Measurements from ENCODE around the gene CNGA1.

The CNGA1 gene

GRCh38 chr4:47972181-47972580 is 44.3 kb downstream of the CNGA1 start:
- Histone ChIP-seq H3K36me3 (ENCODE audit: insufficient read depth, low read length) (no peaks in the 10 kb centered on the region), H3K9ac (ENCODE audit: insufficient read length) (no peak overlapping the region), H3K4me3 (no peak overlapping the region), H3K9me3 (ENCODE audit: low read depth, low read length) (no peaks in the 10 kb centered on the region), H3K27ac (no peak overlapping the region)
- DNase-seq (ENCODE audit: low read depth, low spot score): no peak
- TF ChIP-seq EZH2 (IDR thresholded peaks at IDR 0.05): no peak
- no peak for TF ChIP-seq POLR2AphosphoS5 (IDR thresholded peaks at IDR 0.05; ENCODE audit: borderline replicate concordance, low read depth, low read length)
- no peak for TF ChIP-seq FOXP2 (optimal IDR thresholded peaks at IDR 0.05; ENCODE audit: control extremely low read depth, extremely low read length, insufficient read depth)

DNA sequence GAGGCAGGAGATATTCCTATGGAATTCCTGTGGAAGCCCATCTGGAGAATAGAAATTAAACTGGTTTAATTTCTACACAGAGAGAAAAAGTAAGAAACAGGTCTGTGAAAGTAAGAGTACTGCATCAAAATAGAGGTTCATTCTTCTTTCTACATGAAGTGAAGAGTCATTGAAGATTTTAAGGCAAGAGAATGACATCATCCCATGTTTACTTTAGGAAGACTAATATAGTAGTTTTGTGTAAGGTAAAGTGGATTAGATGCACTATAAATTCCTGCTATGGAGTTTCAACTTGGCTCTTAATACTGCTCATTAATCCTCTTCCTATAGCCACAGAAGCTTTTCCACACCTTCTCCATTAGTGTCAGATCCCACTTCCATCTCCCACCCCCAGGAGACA is 47.6 kb downstream of the CNGA1 start:
- DNase-seq (ENCODE audit: low read depth, low spot score): no peak
- no peak overlapping the region for H3K27ac ChIP-seq
- H3K9me3 ChIP-seq (ENCODE audit: low read depth, low read length): no peaks in the 10 kb centered on the region

GRCh38 chr4:47954677-47955076 is 61.8 kb downstream of the CNGA1 start:
- TF ChIP-seq EZH2 (IDR thresholded peaks at IDR 0.05): no peak
- no peak for TF ChIP-seq FOXP2 (optimal IDR thresholded peaks at IDR 0.05; ENCODE audit: control extremely low read depth, extremely low read length, insufficient read depth)
- no peak for TF ChIP-seq POLR2AphosphoS5 (IDR thresholded peaks at IDR 0.05; ENCODE audit: borderline replicate concordance, low read depth, low read length)
- Histone ChIP-seq H3K4me3 (no peak overlapping the region), H3K9ac (ENCODE audit: insufficient read length) (no peak overlapping the region), H3K36me3 (ENCODE audit: insufficient read depth, low read length) (no peaks in the 10 kb centered on the region), H3K27ac (no peak overlapping the region), H3K9me3 (ENCODE audit: low read depth, low read length) (no peaks in the 10 kb centered on the region)
- DNase-seq (ENCODE audit: low read depth, low spot score): no peak

More for the DNA sequence above, 47.6 kb downstream of the CNGA1 start:
- Histone ChIP-seq H3K4me3 (no peak overlapping the region), H3K36me3 (ENCODE audit: insufficient read depth, low read length) (no peaks in the 10 kb centered on the region), H3K9ac (ENCODE audit: insufficient read length) (no peak overlapping the region)
- TF ChIP-seq FOXP2 (optimal IDR thresholded peaks at IDR 0.05; ENCODE audit: control extremely low read depth, extremely low read length, insufficient read depth) (no peak), POLR2AphosphoS5 (IDR thresholded peaks at IDR 0.05; ENCODE audit: borderline replicate concordance, low read depth, low read length) (no peak), EZH2 (IDR thresholded peaks at IDR 0.05) (no peak)

GRCh38 chr4:47954245-47954644 is 62.2 kb downstream of the CNGA1 start:
- H3K9me3 ChIP-seq (ENCODE audit: low read depth, low read length): no peaks in the 10 kb centered on the region
- H3K27ac ChIP-seq: no peak overlapping the region
- H3K4me3 ChIP-seq: no peak overlapping the region
- no peaks in the 10 kb centered on the region for H3K36me3 ChIP-seq (ENCODE audit: insufficient read depth, low read length)
- no peak overlapping the region for H3K9ac ChIP-seq (ENCODE audit: insufficient read length)
- no peak for TF ChIP-seq FOXP2 (optimal IDR thresholded peaks at IDR 0.05; ENCODE audit: control extremely low read depth, extremely low read length, insufficient read depth)
- TF ChIP-seq EZH2 (IDR thresholded peaks at IDR 0.05): no peak
- TF ChIP-seq POLR2AphosphoS5 (IDR thresholded peaks at IDR 0.05; ENCODE audit: borderline replicate concordance, low read depth, low read length): no peak
- no peak for DNase-seq (ENCODE audit: low read depth, low spot score)

DNA sequence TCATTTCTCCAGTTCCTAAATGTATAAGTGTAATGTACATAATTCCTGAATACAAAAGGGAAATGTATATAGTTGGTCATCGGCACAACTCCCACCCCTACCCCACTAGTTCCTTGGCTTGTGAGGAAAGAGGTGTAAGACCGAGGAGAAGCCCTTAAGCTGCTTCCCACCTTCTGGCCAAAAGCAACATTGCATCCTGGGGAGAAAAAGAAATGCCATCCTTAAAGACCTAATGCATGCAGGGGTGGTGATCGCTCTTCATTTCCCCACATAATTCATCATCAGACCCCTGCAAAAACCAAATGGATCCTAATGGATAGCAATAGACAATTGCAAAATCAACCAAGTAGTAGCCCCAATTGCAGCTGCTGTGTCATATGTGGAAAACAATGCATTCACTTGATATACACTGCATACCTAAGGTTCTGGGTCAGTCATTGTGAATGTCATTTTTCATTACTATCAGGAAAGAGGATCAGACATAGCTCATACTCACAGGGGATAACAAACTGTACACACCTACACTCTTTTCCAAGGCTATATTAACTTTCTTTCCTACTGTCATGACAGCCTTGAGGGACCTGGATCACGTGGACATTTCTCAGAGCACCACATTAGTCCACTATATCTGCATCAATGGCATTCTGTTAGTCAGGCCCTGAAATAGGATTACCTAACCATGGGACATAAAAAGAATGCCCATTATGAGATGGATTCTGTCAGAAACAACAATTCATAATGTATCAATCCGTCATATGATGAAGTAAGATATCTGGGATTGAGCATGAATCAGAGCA is 70.4 kb downstream of the CNGA1 start:
- H3K27ac ChIP-seq: no peak overlapping the region
- no peaks in the 10 kb centered on the region for H3K36me3 ChIP-seq (ENCODE audit: insufficient read depth, low read length)
- H3K9ac ChIP-seq (ENCODE audit: insufficient read length): no peak overlapping the region
- no peak overlapping the region for H3K4me3 ChIP-seq
- DNase-seq (ENCODE audit: low read depth, low spot score): no peak
- TF ChIP-seq FOXP2 (optimal IDR thresholded peaks at IDR 0.05; ENCODE audit: control extremely low read depth, extremely low read length, insufficient read depth) (no peak), POLR2AphosphoS5 (IDR thresholded peaks at IDR 0.05; ENCODE audit: borderline replicate concordance, low read depth, low read length) (no peak), EZH2 (IDR thresholded peaks at IDR 0.05) (no peak)
- no peaks in the 10 kb centered on the region for H3K9me3 ChIP-seq (ENCODE audit: low read depth, low read length)

DNA sequence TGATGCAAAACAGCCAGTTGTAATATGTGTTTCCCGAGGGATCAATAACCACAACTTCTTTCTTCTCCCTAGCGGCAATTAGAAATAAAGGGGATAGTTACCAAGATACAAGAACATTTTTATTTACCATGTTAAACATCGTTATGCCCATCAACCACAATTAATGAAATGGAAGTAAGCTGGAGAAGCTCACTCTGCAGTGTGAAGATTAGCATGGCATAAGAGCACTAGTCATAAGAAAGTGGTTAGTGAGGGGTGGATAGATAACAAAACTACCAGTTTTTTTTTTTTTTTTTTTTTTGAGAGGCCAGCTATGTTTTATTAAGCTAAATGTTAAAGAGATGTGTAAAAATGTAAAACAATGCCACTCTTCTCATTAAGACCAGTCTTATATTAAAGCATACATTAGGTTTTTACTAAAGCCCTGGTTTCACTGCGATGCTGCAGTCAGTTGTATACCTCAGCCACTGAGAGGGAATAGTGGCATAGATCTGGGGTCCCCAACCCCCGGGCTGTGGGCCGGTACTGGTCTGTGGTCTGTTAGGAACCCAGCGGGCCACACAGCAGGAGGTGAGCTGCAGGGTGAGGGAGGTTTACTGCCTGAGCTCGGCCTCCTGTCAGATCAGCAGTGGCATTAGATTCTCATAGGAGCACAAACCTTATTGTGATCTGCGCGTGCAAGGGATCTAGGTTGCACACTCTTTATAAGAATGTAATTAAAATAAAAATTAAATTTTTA is 74.2 kb downstream of the CNGA1 start:
- TF ChIP-seq FOXP2 (optimal IDR thresholded peaks at IDR 0.05; ENCODE audit: control extremely low read depth, extremely low read length, insufficient read depth) (no peak), EZH2 (IDR thresholded peaks at IDR 0.05) (no peak), POLR2AphosphoS5 (IDR thresholded peaks at IDR 0.05; ENCODE audit: borderline replicate concordance, low read depth, low read length) (no peak)
- Histone ChIP-seq H3K36me3 (ENCODE audit: insufficient read depth, low read length) (no peaks in the 10 kb centered on the region), H3K9me3 (ENCODE audit: low read depth, low read length) (no peaks in the 10 kb centered on the region), H3K4me3 (no peak overlapping the region), H3K9ac (ENCODE audit: insufficient read length) (no peak overlapping the region), H3K27ac (no peak overlapping the region)
- DNase-seq (ENCODE audit: low read depth, low spot score): no peak

- H3K36me3 ChIP-seq (ENCODE audit: insufficient read depth, low read length): no peaks in the 10 kb centered on the region
- no peak overlapping the region for H3K9ac ChIP-seq (ENCODE audit: insufficient read length)
- DNase-seq (ENCODE audit: low read depth, low spot score): no peak
- H3K27ac ChIP-seq: no peak overlapping the region
- H3K9me3 ChIP-seq (ENCODE audit: low read depth, low read length): no peaks in the 10 kb centered on the region
- no peak overlapping the region for H3K4me3 ChIP-seq
- no peak for TF ChIP-seq EZH2 (IDR thresholded peaks at IDR 0.05)
- TF ChIP-seq POLR2AphosphoS5 (IDR thresholded peaks at IDR 0.05; ENCODE audit: borderline replicate concordance, low read depth, low read length): no peak
- no peak for TF ChIP-seq FOXP2 (optimal IDR thresholded peaks at IDR 0.05; ENCODE audit: control extremely low read depth, extremely low read length, insufficient read depth)
These were observed 77.0 kb downstream of the CNGA1 start for GRCh38 chr4:47939456-47939855.

DNA sequence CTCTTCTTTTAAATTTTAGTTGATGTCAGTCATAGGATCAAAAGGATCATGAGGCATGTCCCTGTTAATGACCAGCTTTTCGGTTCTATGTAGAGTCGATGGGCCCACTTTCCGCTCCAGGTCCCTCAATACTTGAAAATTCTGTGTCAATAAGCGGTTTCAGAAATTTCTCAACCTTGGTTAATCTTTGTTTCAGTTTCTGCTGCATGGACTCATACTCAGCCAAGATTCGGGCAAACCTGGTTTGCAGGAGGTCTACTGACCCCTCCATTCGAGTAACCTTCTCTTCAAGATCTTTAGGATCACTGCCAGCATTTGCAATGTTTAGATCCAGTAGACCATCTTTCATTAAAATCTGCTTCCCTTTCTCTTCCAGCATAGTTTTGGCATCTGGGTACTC is 80.1 kb downstream of the CNGA1 start:
- TF ChIP-seq EZH2 (IDR thresholded peaks at IDR 0.05) (no peak), POLR2AphosphoS5 (IDR thresholded peaks at IDR 0.05; ENCODE audit: borderline replicate concordance, low read depth, low read length) (no peak), FOXP2 (optimal IDR thresholded peaks at IDR 0.05; ENCODE audit: control extremely low read depth, extremely low read length, insufficient read depth) (no peak)
- H3K9ac ChIP-seq (ENCODE audit: insufficient read length): no peak overlapping the region
- H3K36me3 ChIP-seq (ENCODE audit: insufficient read depth, low read length): no peaks in the 10 kb centered on the region
- DNase-seq (ENCODE audit: low read depth, low spot score): no peak
- no peaks in the 10 kb centered on the region for H3K9me3 ChIP-seq (ENCODE audit: low read depth, low read length)
- no peak overlapping the region for H3K27ac ChIP-seq
- no peak overlapping the region for H3K4me3 ChIP-seq
